Mesodermal cell (in vitro differentiated cells): ENCODE results near the gene LRRC4C.
"Not testable (repeated sequence)": the region's sequence is repeated elsewhere in the genome, so short reads cannot be mapped to it uniquely, and the experiment has no call there.

Source experiments
- H3K27ac ChIP-seq: 2 replicates; pipeline ENCODE4 v1.7.0; 2013; ENCODE audit warnings: mild to moderate bottlenecking, low read depth, low read length, moderate library complexity; ENCODE audit not compliant: severe bottlenecking
- H3K36me3 ChIP-seq: 2 replicates; pipeline ENCODE4 v1.7.1; 2013; ENCODE audit warnings: mild to moderate bottlenecking, low read length, moderate library complexity; ENCODE audit not compliant: control insufficient read depth, insufficient read depth
- H3K4me1 ChIP-seq: one replicate; pipeline ENCODE4 v1.7.1; 2013; ENCODE audit warnings: mild to moderate bottlenecking, low read length; ENCODE audit not compliant: insufficient read depth, control insufficient read depth, poor library complexity, severe bottlenecking
- H3K4me3 ChIP-seq: 2 replicates; pipeline ENCODE4 v1.7.0; 2013; ENCODE audit warnings: low read length, control low read depth, mild to moderate bottlenecking; ENCODE audit not compliant: insufficient read depth, poor library complexity, severe bottlenecking; ENCODE audit errors: extremely low read depth
- H3K9me3 ChIP-seq: 2 replicates; pipeline ENCODE4 v1.7.1; 2013; ENCODE audit warnings: mild to moderate bottlenecking, low read length, moderate library complexity; ENCODE audit not compliant: control insufficient read depth
- WGBS, 2 experiments: methylation state at CpG; one replicate each; pipeline ENCODE4 v1.1.5; 2013; ENCODE audit warnings: missing lambda C conversion rate in 2 of 2; ENCODE audit not compliant: insufficient coverage in 2 of 2; 5-methylcytosine and 5-hydroxymethylcytosine counted together

Gene LRRC4C

DNA sequence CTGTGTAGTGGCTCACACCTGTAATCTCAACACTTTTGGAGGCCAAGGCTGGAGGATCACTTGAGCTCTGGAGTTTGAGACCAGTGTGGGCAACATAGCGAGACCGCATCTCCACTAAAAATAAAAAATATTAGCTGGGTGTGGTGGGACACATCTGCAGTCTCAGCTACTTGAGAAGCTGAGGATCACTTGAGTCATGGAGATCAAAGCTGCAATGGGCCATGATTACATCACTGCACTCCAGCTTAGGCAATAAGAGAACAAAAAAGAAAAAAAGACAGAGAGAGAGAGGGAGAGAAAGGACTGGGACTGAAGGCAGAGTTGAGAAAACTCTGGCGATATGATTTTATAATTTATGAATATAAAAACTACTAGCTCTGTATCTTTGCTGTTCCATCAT, 473.1 kb downstream of the LRRC4C start:
- Histone ChIP-seq H3K36me3 (no peaks in the 10 kb centered on the region), H3K4me3 (no peak overlapping the region), H3K27ac (no peak overlapping the region), H3K4me1 (no peaks in the 10 kb centered on the region), H3K9me3 (no peaks in the 10 kb centered on the region)
- no CpG with 5 or more reads among the region's 3 CpGs for WGBS, 2 experiments

DNA sequence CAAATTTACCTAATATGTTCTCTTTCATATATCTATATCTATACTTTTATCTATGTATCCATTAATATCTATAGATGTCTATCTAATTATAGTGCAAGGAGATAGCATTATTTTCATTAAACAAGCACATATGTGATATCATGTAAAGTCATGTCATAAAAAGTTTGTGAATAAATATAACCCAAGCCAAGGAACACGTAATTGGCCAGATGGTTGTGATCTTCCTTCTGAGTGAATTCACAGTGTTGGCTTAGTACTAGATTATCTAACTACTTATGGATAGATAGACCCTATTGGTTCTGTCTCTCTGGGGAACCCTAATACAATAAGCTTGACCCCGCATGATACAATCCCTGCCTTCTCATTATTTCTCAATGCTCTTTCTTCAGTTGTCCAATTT, 484.4 kb downstream of the LRRC4C start:
- WGBS, 2 experiments, result 100% methylated on average over 1 of the region's 2 CpGs

DNA sequence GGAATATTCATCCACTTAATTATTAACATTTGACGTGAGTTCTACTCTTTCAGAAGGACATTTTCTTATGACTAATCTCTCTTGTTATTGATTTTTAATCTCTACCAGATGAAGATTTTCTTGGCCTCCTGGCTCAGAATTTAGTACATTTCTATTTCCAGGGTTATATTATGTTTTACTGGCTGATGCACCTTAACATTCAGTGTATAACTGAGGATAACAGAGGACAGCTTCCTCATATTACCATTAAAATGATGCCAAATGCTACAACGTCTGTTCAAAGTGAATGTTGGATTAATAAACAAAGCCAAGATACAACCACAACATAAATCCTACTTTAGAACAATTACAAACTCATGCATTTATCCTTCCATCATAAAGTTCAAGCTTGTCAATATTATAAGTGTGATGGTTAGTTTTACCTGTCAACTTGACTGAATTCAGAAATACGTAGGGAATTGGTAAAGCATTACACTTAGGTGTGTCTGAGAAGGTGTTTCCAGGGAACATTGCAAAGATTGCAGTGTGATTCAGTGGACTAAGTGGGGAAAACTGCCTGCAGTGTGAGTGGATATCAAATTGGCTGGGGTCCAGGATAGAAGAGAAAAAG, 485.2 kb downstream of the LRRC4C start:
- Histone ChIP-seq H3K36me3 (no peaks in the 10 kb centered on the region), H3K27ac (no peak overlapping the region), H3K4me1 (no peaks in the 10 kb centered on the region), H3K9me3 (no peaks in the 10 kb centered on the region), H3K4me3 (no peak overlapping the region)
- WGBS, 2 experiments, result 100% methylated on average over 1 to 2 of the region's 3 CpGs

More for the DNA sequence above, 484.4 kb downstream of the LRRC4C start:
- no peaks in the 10 kb centered on the region for H3K9me3 ChIP-seq
- H3K4me1 ChIP-seq, result no peaks in the 10 kb centered on the region
- H3K27ac ChIP-seq, result no peak overlapping the region
- no peaks in the 10 kb centered on the region for H3K36me3 ChIP-seq
- no peak overlapping the region for H3K4me3 ChIP-seq

- H3K27ac ChIP-seq, result no peak overlapping the region
- H3K4me1 ChIP-seq, result no peaks in the 10 kb centered on the region
- H3K36me3 ChIP-seq, result no peaks in the 10 kb centered on the region
- no peak overlapping the region for H3K4me3 ChIP-seq
- no peaks in the 10 kb centered on the region for H3K9me3 ChIP-seq
These were observed 500.7 kb downstream of the LRRC4C start for GRCh38 chr11:40958707-40959106.

GRCh38 chr11:40952479-40952878, 507.0 kb downstream of the LRRC4C start:
- H3K4me1 ChIP-seq, result no peaks in the 10 kb centered on the region
- H3K36me3 ChIP-seq, result no peaks in the 10 kb centered on the region
- 100% methylated on average over 1 of the region's 1 CpG for WGBS, 2 experiments
- H3K4me3 ChIP-seq, result no peak overlapping the region
- H3K27ac ChIP-seq, result no peak overlapping the region
- H3K9me3 ChIP-seq, result no peaks in the 10 kb centered on the region

GRCh38 chr11:40938002-40938401, 521.5 kb downstream of the LRRC4C start:
- no peaks in the 10 kb centered on the region for H3K9me3 ChIP-seq
- WGBS, 2 experiments, result 94% methylated on average over 2 of the region's 4 CpGs; no CpG with 5 or more reads in 1 of the 2 experiments
- no peaks in the 10 kb centered on the region for H3K4me1 ChIP-seq
- H3K4me3 ChIP-seq, result no peak overlapping the region
- H3K36me3 ChIP-seq, result no peaks in the 10 kb centered on the region
- no peak overlapping the region for H3K27ac ChIP-seq

- H3K4me1 ChIP-seq, result no peaks in the 10 kb centered on the region
- H3K36me3 ChIP-seq, result no peaks in the 10 kb centered on the region
- no CpG with 5 or more reads among the region's 2 CpGs for WGBS, 2 experiments
- no peaks in the 10 kb centered on the region for H3K9me3 ChIP-seq
- no peak overlapping the region for H3K4me3 ChIP-seq
- no peak overlapping the region for H3K27ac ChIP-seq
These were observed 534.5 kb downstream of the LRRC4C start for GRCh38 chr11:40924915-40925314.

- no peak overlapping the region for H3K4me3 ChIP-seq
- no peak overlapping the region for H3K27ac ChIP-seq
- no peaks in the 10 kb centered on the region for H3K9me3 ChIP-seq
- no peaks in the 10 kb centered on the region for H3K36me3 ChIP-seq
- H3K4me1 ChIP-seq, result no peaks in the 10 kb centered on the region
These were observed 538.2 kb downstream of the LRRC4C start for GRCh38 chr11:40921246-40921645.

DNA sequence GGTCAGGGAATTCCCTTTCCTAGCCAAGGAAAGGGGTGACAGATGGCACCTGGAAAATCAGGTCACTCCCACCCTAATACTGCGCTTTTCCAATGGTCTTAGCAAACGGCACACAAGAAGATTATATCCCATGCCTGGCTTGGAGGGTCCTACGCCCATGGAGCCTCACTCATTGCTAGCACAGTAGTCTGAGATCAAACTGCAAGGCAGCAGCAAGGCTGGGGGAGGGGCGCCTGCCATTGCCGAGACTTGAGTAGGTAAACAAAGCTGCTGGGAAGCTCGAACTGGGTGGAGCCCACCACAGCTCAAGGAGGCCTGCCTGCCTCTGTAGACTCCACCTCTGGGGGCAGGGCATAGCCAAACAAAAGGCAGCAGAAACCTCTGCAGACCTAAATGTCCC, 548.7 kb downstream of the LRRC4C start:
- H3K27ac ChIP-seq, H3K36me3 ChIP-seq, H3K4me1 ChIP-seq, H3K4me3 ChIP-seq, H3K9me3 ChIP-seq: not testable (repeated sequence)
- 80 to 88% methylated on average over 2 to 6 of the region's 6 CpGs for WGBS, 2 experiments

GRCh38 chr11:40894501-40894900, 565.0 kb downstream of the LRRC4C start:
- Histone ChIP-seq H3K36me3 (no peaks in the 10 kb centered on the region), H3K9me3 (no peaks in the 10 kb centered on the region), H3K4me1 (no peaks in the 10 kb centered on the region), H3K27ac (no peak overlapping the region), H3K4me3 (no peak overlapping the region)
- WGBS, 2 experiments, result no CpG with 5 or more reads among the region's 2 CpGs

DNA sequence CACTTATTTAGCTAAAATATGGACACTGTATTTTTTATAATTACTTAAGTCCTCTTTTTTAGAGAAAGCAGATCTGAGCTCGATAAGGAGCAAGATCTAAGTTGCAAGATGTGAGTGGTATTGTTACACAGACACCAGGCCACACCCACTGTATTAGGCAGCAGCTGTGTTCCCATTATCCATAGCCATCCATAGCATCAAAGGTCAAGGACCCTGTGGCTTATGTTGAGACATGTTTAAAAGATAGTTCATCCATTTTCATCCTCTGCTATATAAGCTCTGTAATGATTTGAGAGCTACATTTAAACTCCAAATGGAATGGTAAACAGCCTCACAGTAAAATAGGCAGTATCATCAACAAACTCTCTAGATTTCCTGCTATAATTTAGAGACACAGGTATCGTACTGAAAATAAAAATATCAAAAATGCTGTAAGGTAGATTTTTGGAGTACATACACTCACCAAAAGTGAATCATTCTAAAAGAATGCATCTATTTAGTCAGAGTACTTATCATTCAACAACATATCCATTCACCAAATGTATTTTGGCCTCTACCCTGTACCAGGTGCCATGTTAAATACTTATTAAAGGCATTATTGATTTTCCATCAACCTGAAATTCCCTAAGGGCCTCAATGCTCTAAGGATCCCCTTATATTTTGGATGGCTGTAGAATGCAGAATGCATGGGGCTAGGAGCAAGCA, 574.0 kb downstream of the LRRC4C start:
- H3K4me3 ChIP-seq, result no peak overlapping the region
- H3K27ac ChIP-seq, result no peak overlapping the region
- no peaks in the 10 kb centered on the region for H3K4me1 ChIP-seq
- H3K9me3 ChIP-seq, result no peaks in the 10 kb centered on the region
- no CpG with 5 or more reads among the region's 2 CpGs for WGBS, 2 experiments
- no peaks in the 10 kb centered on the region for H3K36me3 ChIP-seq
